ENCODE measurements around the gene MORN5. TPM values are rescaled to one million over a fixed set of nuclear protein-coding genes. Genes with fewer than 3 reads are reported as not detected.

MORN5 gene
- total RNA-seq, 2 experiments from 2014 or later = not detected

GRCh38 chr9:122200960-122201595, 41.4 kb downstream of the MORN5 start:
- Mint-ChIP-seq H3K4me1 (ENCODE audit: low read depth) (no peaks in the 10 kb centered on the region), H3K27ac (no peak overlapping the region), H3K36me3 (ENCODE audit: low read depth) (no peaks in the 10 kb centered on the region), H3K4me3 (no peak overlapping the region), H3K27me3 (ENCODE audit: low read depth) (no peaks in the 10 kb centered on the region), H3K9me3 (no peaks in the 10 kb centered on the region)
- CTCF ChIA-PET = no interaction called here
- DNase-seq = no peak
- intact Hi-C loops (cut with micrococcal nuclease) = no loop called here

- no peak overlapping the region for H3K27ac Mint-ChIP-seq
- H3K4me3 Mint-ChIP-seq = no peak overlapping the region
- intact Hi-C loops (cut with micrococcal nuclease) = no loop called here
- no peaks in the 10 kb centered on the region for H3K36me3 Mint-ChIP-seq (ENCODE audit: low read depth)
- no peaks in the 10 kb centered on the region for H3K27me3 Mint-ChIP-seq (ENCODE audit: low read depth)
- CTCF ChIA-PET = interaction anchor here (0.6 kb wide), 1 partner anchor 51 kb away, joined by 5 read pairs; no protein-coding TSS in a partner anchor
- no peaks in the 10 kb centered on the region for H3K9me3 Mint-ChIP-seq
- no peak for DNase-seq
- H3K4me1 Mint-ChIP-seq (ENCODE audit: low read depth) = no peaks in the 10 kb centered on the region
These were observed 41.9 kb downstream of the MORN5 start for GRCh38 chr9:122201641-122202040.

- Mint-ChIP-seq H3K4me1 (ENCODE audit: low read depth) (no peaks in the 10 kb centered on the region), H3K27ac (no peak overlapping the region), H3K27me3 (ENCODE audit: low read depth) (no peaks in the 10 kb centered on the region), H3K9me3 (no peaks in the 10 kb centered on the region), H3K4me3 (no peak overlapping the region), H3K36me3 (ENCODE audit: low read depth) (no peaks in the 10 kb centered on the region)
- intact Hi-C loops (cut with micrococcal nuclease) = no loop called here
- CTCF ChIA-PET = interaction anchor here (0.6 kb wide), 1 partner anchor 52 kb away, joined by 5 read pairs; no protein-coding TSS in a partner anchor
- no peak for DNase-seq
These were observed 42.4 kb downstream of the MORN5 start for GRCh38 chr9:122202111-122202510.

GRCh38 chr9:122204055-122204454, 44.3 kb downstream of the MORN5 start:
- CTCF ChIA-PET = interaction anchor here (0.6 kb wide), 1 partner anchor 257 kb away, joined by 3 read pairs; no protein-coding TSS in a partner anchor
- H3K27ac Mint-ChIP-seq = no peak overlapping the region
- H3K9me3 Mint-ChIP-seq = no peaks in the 10 kb centered on the region
- no peak for DNase-seq
- no peak overlapping the region for H3K4me3 Mint-ChIP-seq
- H3K4me1 Mint-ChIP-seq (ENCODE audit: low read depth) = no peaks in the 10 kb centered on the region
- intact Hi-C loops (cut with micrococcal nuclease) = no loop called here
- peaks cover 3% of the 10 kb centered on the region for H3K27me3 Mint-ChIP-seq (ENCODE audit: low read depth)
- no peaks in the 10 kb centered on the region for H3K36me3 Mint-ChIP-seq (ENCODE audit: low read depth)

GRCh38 chr9:122204491-122204890, 44.8 kb downstream of the MORN5 start:
- intact Hi-C loops (cut with micrococcal nuclease) = no loop called here
- no peak for DNase-seq
- Mint-ChIP-seq H3K27me3 (ENCODE audit: low read depth) (peaks cover 3% of the 10 kb centered on the region), H3K4me3 (no peak overlapping the region), H3K36me3 (ENCODE audit: low read depth) (no peaks in the 10 kb centered on the region), H3K27ac (no peak overlapping the region), H3K4me1 (ENCODE audit: low read depth) (no peaks in the 10 kb centered on the region), H3K9me3 (no peaks in the 10 kb centered on the region)
- CTCF ChIA-PET = interaction anchor here (0.5 kb wide), 1 partner anchor 25 kb away, joined by 4 read pairs; no protein-coding TSS in a partner anchor

GRCh38 chr9:122205176-122205575, 45.5 kb downstream of the MORN5 start:
- Mint-ChIP-seq H3K4me3 (no peak overlapping the region), H3K36me3 (ENCODE audit: low read depth) (no peaks in the 10 kb centered on the region), H3K9me3 (no peaks in the 10 kb centered on the region), H3K27me3 (ENCODE audit: low read depth) (peaks cover 6% of the 10 kb centered on the region), H3K4me1 (ENCODE audit: low read depth) (no peaks in the 10 kb centered on the region), H3K27ac (no peak overlapping the region)
- intact Hi-C loops (cut with micrococcal nuclease) = no loop called here
- no peak for DNase-seq
- CTCF ChIA-PET = interaction anchor here (0.5 kb wide), 1 partner anchor 25 kb away, joined by 4 read pairs; no protein-coding TSS in a partner anchor

- CTCF ChIA-PET = no interaction called here
These were observed 46.7 kb downstream of the MORN5 start for GRCh38 chr9:122206118-122207046.

GRCh38 chr9:122207096-122207495, 47.4 kb downstream of the MORN5 start:
- intact Hi-C loops (cut with micrococcal nuclease) = no loop called here
- CTCF ChIA-PET = no interaction called here
- no peak overlapping the region for H3K4me3 Mint-ChIP-seq
- no peaks in the 10 kb centered on the region for H3K9me3 Mint-ChIP-seq
- H3K36me3 Mint-ChIP-seq (ENCODE audit: low read depth) = no peaks in the 10 kb centered on the region
- H3K27me3 Mint-ChIP-seq (ENCODE audit: low read depth) = peaks cover 23% of the 10 kb centered on the region
- no peak overlapping the region for H3K27ac Mint-ChIP-seq
- no peak for DNase-seq
- no peaks in the 10 kb centered on the region for H3K4me1 Mint-ChIP-seq (ENCODE audit: low read depth)

More at GRCh38 chr9:122206118-122207046, 46.7 kb downstream of the MORN5 start:
- Mint-ChIP-seq H3K4me3 (no peak overlapping the region), H3K9me3 (no peaks in the 10 kb centered on the region), H3K27ac (no peak overlapping the region), H3K36me3 (ENCODE audit: low read depth) (no peaks in the 10 kb centered on the region), H3K4me1 (ENCODE audit: low read depth) (no peaks in the 10 kb centered on the region), H3K27me3 (ENCODE audit: low read depth) (peaks cover 16% of the 10 kb centered on the region)
- no peak for DNase-seq
- intact Hi-C loops (cut with micrococcal nuclease) = no loop called here

- intact Hi-C loops (cut with micrococcal nuclease) = no loop called here
- Mint-ChIP-seq H3K4me1 (ENCODE audit: low read depth) (peaks cover 3% of the 10 kb centered on the region), H3K9me3 (no peaks in the 10 kb centered on the region), H3K27me3 (ENCODE audit: low read depth) (peaks cover 42% of the 10 kb centered on the region), H3K27ac (no peak overlapping the region), H3K36me3 (ENCODE audit: low read depth) (no peaks in the 10 kb centered on the region), H3K4me3 (no peak overlapping the region)
- DNase-seq = no peak
- CTCF ChIA-PET = interaction anchor here (0.6 to 0.7 kb wide), 2 partner anchors 54 to 1474 kb away, joined by 4 to 5 read pairs; no protein-coding TSS in a partner anchor
These were observed 49.7 kb downstream of the MORN5 start for GRCh38 chr9:122209451-122209850.

GRCh38 chr9:122212473-122213004, 52.8 kb downstream of the MORN5 start:
- H3K4me3 Mint-ChIP-seq = no peak overlapping the region
- no peak for DNase-seq
- intact Hi-C loops (cut with micrococcal nuclease) = no loop called here
- no peaks in the 10 kb centered on the region for H3K9me3 Mint-ChIP-seq
- H3K27me3 Mint-ChIP-seq (ENCODE audit: low read depth) = peaks cover 61% of the 10 kb centered on the region
- no peak overlapping the region for H3K27ac Mint-ChIP-seq
- H3K36me3 Mint-ChIP-seq (ENCODE audit: low read depth) = no peaks in the 10 kb centered on the region
- CTCF ChIA-PET = no interaction called here
- H3K4me1 Mint-ChIP-seq (ENCODE audit: low read depth) = peaks cover 5% of the 10 kb centered on the region

- intact Hi-C loops (cut with micrococcal nuclease) = no loop called here
These were observed 53.4 kb downstream of the MORN5 start for GRCh38 chr9:122213102-122213588.

More at GRCh38 chr9:122213102-122213588, 53.4 kb downstream of the MORN5 start:
- DNase-seq = no peak
- no peaks in the 10 kb centered on the region for H3K9me3 Mint-ChIP-seq
- H3K27me3 Mint-ChIP-seq (ENCODE audit: low read depth) = peaks cover 62% of the 10 kb centered on the region
- no peak overlapping the region for H3K27ac Mint-ChIP-seq
- peaks cover 7% of the 10 kb centered on the region for H3K4me1 Mint-ChIP-seq (ENCODE audit: low read depth)
- H3K36me3 Mint-ChIP-seq (ENCODE audit: low read depth) = no peaks in the 10 kb centered on the region
- H3K4me3 Mint-ChIP-seq = peak overlapping the region; percentile 60
- CTCF ChIA-PET = no interaction called here
